AG08396 (cell line): ENCODE data around the gene SPG7.
"Not testable (repeated sequence)": the region's sequence is repeated elsewhere in the genome, so short reads cannot be mapped to it uniquely, and the experiment has no call there.

Experiments
- DNase-seq: peaks from one replicate; pipeline ENCODE4 v3.0.0; 2012; ENCODE audit warnings: low spot score, mixed read lengths

SPG7 gene

GRCh38 chr16:89564476-89565255 lies 56.5 kb downstream of the SPG7 start:
- DNase-seq, result no peak

- DNase-seq, result no peak
Observed at GRCh38 chr16:89565256-89565505, 57.0 kb downstream of the SPG7 start.

DNA sequence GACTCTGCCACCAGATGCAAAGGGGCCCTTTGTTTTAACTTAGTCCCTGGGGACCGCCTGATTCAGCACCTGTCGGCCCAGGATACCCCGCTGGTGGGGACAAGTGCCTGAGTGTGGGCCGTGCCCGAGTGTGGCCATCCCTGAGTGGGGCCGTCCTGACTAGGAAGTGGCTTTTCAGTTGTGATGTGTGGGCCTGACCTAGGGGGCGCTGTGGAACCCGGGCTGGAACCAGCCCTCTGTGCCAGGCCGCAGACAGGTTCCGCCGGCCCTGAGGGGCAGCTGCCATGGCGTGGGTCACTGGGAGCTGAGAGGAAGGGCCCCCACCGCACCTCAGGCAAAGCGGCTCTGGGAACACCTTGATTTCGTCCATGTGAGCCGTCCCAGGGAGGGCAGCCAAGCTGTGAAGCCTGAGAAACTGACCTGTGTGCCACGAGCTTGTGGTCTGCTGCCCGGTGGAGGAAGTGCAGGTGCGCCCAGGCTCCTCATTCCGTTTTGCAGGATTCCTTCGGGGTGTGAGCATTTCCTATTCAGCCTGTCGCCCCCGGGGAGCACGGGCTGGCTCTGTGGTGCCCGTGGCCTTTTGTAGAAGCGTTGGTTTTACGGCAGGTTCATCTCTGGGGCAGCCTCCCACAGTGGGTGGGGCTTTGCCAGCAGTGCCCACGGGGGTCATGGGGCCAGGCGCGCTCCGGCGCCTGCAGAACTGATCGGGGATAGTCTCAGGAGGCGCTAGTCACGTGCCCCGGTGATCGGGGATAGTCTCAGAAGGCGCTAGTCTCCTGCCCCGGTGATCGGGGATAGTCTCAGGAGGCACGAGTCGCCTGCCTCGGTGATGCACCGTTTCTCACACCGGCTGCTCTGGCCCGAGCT lies 57.5 kb downstream of the SPG7 start:
- DNase-seq, result peak; percentile 62

DNA sequence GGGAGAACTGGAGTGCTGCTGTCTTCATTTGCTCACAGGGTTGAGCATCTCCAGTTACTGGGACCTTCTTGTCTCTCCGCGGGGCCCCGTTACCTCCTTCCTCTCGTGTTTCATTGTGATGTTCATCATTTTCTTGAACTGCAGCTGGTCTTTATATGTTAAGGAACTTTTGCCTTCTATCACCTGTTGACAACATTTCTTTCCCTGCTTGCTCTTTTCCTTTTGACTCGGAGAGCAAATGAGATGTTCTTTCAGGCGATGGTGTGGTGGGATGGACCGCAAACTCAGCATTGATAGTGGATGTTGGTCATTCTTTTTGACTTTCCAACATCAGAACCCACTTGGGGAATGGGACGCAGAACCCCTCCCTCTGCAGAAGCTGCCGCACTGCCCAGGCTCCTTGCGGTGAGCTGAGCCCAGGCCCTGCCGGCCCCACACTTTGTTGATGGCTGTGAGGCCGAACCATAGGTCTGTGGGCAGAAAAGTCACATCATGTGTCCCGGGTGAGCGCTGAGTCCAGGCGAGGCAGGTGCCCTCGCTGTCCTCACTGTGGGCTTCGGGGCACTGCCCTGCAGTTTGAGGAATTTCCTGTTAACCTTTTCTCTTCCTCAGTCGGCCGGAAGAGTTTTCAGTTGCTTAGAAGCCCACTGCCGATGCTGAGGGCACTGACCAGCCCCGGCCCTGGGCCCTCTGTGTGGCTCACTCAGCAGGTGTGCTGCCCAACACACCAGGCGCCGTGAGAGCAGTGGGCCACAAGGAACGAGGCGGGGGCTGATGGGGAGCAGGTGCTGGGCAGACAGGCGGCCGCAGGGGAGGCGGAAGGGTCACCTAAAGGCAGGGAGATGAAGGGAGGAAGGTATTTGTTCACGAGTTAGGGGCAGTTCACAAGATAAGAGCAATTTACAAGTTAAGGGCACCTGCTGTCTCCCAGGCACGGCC lies 59.7 kb downstream of the SPG7 start:
- DNase-seq, result no peak

- no peak for DNase-seq
Observed at GRCh38 chr16:89569506-89570341, 61.5 kb downstream of the SPG7 start.

DNA sequence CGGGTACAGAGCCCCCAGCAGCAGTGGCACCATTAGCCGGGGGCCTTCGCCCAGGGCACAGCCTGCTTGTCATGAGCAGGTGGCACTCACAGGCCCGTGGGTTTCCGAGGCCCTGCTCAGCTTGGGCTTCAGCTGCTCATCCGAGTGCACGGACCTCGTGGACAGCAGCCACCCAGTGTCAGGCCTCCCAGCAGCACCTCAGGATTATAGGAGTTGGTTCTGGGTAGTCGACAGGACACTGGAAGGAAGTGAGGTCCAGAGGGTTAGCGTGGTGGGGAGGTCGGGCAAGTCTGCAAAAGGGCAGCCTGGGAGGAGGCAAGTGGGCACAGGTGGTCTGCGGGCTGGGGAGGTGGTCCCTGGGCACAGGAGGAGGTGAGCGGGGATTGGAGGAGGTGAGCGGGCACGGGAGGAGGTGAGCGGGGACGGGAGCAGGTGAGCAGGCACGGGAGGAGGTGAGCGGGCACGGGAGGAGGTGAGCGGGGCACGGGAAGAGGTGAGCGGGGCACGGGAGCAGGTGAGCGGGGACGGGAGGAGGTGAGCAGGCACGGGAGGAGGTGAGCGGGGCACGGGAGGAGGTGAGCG lies 62.2 kb downstream of the SPG7 start:
- DNase-seq, result no peak

DNA sequence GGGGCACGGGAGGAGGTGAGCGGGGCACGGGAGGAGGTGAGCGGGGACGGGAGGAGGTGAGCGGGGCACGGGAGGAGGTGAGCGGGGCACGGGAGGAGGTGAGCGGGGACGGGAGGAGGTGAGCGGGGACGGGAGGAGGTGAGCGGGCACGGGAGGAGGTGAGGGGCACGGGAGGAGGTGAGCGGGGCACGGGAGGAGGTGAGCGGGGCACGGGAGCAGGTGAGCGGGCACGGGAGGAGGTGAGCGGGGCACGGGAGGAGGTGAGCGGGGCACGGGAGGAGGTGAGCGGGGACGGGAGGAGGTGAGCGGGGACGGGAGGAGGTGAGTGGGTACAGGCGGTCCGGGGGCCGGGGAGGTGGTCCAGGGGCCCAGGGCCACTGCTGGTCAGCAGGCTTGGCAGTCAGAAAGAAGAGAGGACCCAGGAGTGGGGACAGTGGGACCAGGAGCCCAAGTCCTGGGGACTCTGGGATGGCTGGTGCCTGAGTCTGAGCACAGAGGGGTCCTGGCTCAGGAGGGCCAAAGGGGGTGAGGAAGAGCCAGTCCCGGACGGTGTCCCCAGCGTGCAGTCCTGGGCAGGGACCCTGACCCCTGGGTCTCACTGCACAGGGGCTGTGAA lies 62.9 kb downstream of the SPG7 start:
- DNase-seq, result not testable (repeated sequence)

DNA sequence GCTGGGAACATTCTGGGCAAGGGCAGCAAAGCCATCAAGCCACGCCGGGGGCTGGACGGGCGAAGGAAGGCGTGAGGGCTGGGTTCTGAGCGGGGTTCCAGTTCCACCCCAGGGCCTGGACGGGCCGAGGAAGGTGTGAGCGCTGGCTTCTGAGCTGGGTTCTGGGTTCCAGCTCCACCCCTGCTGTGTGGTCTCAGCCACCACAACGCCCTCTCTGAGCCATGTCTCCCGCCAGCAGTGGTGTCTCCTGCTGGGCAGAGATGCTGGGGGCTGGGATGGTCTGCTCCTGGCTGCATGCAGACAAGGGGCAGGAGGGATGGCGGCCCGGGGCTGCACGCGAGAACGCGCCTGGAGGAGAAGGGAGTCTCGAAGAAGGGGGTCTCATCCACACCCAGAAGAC lies 63.4 kb downstream of the SPG7 start:
- DNase-seq, result no peak

- DNase-seq, result peak; percentile 57
Observed at GRCh38 chr16:89572073-89572484, 63.9 kb downstream of the SPG7 start.

DNA sequence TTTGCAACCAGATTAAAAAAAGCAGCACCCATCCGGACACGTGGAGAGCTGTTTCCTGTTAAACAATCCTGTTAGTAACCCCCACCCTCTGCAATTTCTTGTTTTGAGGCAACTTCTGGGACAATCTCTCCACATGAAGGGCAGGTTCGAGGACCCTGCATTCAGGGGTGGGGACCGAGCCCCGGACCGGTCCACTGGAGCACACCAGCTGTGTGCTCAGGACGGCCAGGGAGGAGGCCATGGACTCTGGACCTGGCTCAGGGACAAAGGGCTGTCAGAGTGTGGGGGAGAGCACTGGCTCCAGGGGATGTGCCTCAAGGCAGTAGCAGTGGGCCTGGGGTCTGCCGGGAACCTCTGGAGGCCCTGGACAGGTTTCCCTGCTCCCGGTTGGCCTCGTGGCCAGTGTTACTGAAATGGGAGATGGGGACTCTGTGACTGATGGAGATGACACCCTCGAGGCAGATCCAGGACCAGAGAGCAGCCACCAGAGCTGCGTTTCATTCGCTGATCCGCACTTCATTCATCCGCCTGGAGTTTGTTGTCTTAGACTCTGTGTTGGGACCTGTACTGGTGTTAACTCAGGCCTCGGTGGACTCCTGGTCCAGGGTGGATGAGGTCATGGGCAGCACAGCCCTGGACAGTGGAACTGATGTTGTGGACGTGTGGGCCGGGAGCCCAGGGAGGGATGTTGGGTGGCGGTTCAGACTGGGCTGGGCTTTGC lies 64.4 kb downstream of the SPG7 start:
- DNase-seq, result no peak

GRCh38 chr16:89573826-89574680 lies 65.8 kb downstream of the SPG7 start:
- no peak for DNase-seq

DNA sequence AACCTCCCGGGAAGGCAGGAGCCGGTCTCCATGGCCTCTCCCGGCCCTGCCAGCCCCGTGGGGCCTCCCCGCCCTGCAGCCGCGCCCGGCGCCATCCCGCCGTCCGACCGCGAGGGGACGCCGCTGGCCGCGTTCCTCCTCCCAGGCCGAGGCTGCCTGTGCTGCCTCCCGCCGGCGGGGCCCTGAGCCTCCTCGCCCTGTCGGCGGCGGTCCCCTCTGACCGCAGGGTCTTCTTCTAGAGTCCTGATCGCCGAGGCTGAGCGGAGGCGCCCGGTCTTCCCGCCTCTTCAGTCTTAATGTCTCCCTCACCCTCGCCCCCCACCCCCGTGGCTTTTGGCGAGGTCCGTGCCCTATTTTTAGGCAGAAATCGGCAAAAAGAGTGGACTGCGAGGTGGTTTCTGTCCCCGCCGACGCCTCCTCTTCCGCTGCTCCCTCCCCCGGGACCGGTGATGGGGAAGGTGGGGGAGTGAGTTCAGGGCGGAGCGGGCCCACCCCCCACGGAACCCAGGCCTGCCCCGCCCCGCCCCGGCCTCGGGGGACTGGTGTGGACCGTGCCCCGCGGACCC lies 66.6 kb downstream of the SPG7 start:
- DNase-seq, result peak; percentile 93

GRCh38 chr16:89575247-89576152 lies 67.3 kb downstream of the SPG7 start, which contains the start of gene CPNE7:
Gene CPNE7, plus strand, starts transcription at chr16:89575758. Its CDS starts 140 bp downstream, at chr16:89575898.
- DNase-seq, result peak; percentile 74

GRCh38 chr16:89576153-89577054 lies 68.2 kb downstream of the SPG7 start:
- DNase-seq, result no peak

GRCh38 chr16:89577055-89577759 lies 69.0 kb downstream of the SPG7 start:
- no peak for DNase-seq

DNA sequence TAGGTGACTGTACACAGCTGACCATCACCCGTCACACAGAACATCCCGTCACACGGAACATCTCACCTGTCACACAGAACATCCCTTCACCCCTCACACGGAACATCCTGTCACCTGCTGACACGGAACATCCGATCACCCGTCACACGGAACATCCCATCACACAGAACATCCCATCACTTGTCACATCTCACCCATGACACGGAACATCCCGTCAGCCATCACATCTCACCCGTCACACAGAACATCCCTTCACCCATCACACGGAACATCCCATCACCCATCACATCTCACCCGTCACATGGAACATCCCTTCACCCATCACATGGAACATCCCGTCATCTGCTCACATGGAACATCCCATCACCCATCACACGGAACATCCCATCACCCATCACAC lies 71.1 kb downstream of the SPG7 start:
- DNase-seq, result no peak
